BJ (cell line): ENCODE data around the gene HSPA1B. TPM values are rescaled to one million over a fixed set of nuclear protein-coding genes. Genes with fewer than 3 reads are reported as not detected.
"Not testable (repeated sequence)": the region's sequence is repeated elsewhere in the genome, so short reads cannot be mapped to it uniquely, and the experiment has no call there.

Experiments used
- CTCF ChIA-PET: fragments of 350-600 bp; formaldehyde crosslinking; extraction: SDS; loops from one replicate; lab custom pipeline; 2021; ENCODE audit warnings: antibody characterized with exemption, inconsistent platforms; lab: Yijun Ruan, JAX
- POLR2A ChIA-PET: fragments of 300-600 bp; sonication (Branson Sonifier 250); formaldehyde crosslinking; extraction: SDS; loops from one replicate; lab custom pipeline; 2021; ENCODE audit warnings: antibody characterized with exemption; lab: Charles Lee
- DNase-seq: peaks from one replicate; pipeline ENCODE4 v3.0.0-alpha.2; 2011; ENCODE audit warnings: low read depth
- H3K27me3 ChIP-seq: 2 replicates; pipeline ENCODE4 v1.6.0; 2011; ENCODE audit warnings: low read length; ENCODE audit not compliant: control insufficient read depth, insufficient read depth
- H3K36me3 ChIP-seq: 2 replicates; pipeline ENCODE4 v1.5.1; 2011; ENCODE audit warnings: low read length; ENCODE audit not compliant: control insufficient read depth, insufficient read depth
- H3K4me3 ChIP-seq: 2 replicates; pipeline ENCODE4 v1.5.1; 2011; ENCODE audit warnings: low read depth, mild to moderate bottlenecking, control low read depth, low read length
- polyA plus RNA-seq: library from polyadenylated mRNA; depleted of rRNA; stranded (reverse); fragments of >200 nt; gene quantifications from 2 replicates; pipeline ENCODE4 v1.2.3, GENCODE V29; 2011
- TF ChIP-seq, protein P1 (sequence below): IDR thresholded peaks from 2 replicates; pipeline ENCODE4 v1.5.1; 2011; ENCODE audit warnings: low read depth, mild to moderate bottlenecking, control low read depth, inconsistent platforms, low read length, moderate library complexity; ENCODE audit not compliant: insufficient read depth

HSPA1B gene
- polyA plus RNA-seq, 1 experiment = 42.8 TPM

DNA sequence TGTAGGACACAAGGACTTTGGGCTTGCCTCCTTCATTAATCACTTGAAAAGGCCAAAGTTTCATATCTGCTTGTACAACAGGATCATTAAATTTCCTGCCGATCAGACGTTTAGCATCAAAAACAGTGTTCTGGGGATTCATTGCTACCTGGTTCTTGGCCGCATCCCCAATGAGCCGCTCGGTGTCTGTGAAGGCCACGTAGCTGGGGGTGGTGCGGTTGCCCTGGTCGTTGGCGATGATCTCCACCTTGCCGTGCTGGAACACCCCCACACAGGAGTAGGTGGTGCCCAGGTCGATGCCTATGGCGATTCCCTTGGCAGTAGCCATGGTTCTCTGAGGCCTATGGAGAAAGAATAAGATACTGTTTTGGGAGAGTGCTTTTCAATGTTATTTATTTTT, 15.9 kb upstream of the HSPA1B start:
- ChIA-PET CTCF (no interaction called here), POLR2A (no interaction called here)
- Histone ChIP-seq H3K4me3 (no peak overlapping the region), H3K27me3 (no peaks in the 10 kb centered on the region), H3K36me3 (no peaks in the 10 kb centered on the region)
- TF ChIP-seq, protein P1, sequence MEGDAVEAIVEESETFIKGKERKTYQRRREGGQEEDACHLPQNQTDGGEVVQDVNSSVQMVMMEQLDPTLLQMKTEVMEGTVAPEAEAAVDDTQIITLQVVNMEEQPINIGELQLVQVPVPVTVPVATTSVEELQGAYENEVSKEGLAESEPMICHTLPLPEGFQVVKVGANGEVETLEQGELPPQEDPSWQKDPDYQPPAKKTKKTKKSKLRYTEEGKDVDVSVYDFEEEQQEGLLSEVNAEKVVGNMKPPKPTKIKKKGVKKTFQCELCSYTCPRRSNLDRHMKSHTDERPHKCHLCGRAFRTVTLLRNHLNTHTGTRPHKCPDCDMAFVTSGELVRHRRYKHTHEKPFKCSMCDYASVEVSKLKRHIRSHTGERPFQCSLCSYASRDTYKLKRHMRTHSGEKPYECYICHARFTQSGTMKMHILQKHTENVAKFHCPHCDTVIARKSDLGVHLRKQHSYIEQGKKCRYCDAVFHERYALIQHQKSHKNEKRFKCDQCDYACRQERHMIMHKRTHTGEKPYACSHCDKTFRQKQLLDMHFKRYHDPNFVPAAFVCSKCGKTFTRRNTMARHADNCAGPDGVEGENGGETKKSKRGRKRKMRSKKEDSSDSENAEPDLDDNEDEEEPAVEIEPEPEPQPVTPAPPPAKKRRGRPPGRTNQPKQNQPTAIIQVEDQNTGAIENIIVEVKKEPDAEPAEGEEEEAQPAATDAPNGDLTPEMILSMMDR = no peak
- no peak for DNase-seq

DNA sequence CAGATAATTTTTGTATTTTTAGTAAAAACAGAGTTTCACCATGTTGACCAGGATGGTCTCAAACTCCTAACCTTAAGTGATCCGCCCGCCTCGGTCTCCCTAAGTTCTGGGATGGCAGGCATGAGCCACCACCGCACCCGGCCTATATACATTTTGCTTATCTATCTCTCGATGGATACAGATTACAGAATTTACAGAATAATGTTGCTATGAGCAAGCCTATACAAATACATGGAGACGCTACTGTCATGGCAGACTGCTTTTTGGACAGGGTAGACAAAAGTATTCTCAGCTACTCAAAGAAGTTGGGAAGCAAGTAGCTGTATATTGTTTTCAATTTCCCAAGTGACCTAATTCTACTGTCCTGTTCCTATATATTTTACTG, 14.1 kb upstream of the HSPA1B start:
- H3K36me3 ChIP-seq = no peaks in the 10 kb centered on the region
- POLR2A ChIA-PET = no interaction called here
- DNase-seq = no peak
- CTCF ChIA-PET = interaction anchor here (0.6 to 1.8 kb wide), 8 partner anchors 13 to 134 kb away, joined by 3 to 4 read pairs (median 4); partner anchors contain the start of genes HSPA1B and VARS1
- H3K27me3 ChIP-seq = no peaks in the 10 kb centered on the region
- H3K4me3 ChIP-seq = no peak overlapping the region
- TF ChIP-seq, protein P1 = no peak

DNA sequence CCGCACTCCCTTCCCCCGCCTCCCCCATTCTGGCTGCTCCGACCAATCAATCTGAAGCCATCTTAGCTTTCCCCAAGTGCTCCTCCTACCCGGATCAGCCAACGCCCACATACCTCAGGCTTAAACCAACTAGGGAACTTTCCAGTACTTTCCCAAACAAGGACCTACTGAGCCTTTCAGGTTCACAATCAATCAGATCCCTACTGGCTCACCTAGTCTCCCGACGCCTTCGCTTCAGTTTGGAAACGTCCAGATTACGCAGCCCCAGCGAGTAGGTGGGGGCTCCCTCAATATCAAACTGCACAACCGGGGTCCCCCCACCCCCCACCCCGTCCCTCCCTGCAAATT, 12.9 kb upstream of the HSPA1B start:
- peak overlapping the region; percentile 60 for H3K4me3 ChIP-seq
- DNase-seq = peak; percentile 92
- ChIA-PET POLR2A (interaction anchor here (0.6 to 1.8 kb wide), 5 partner anchors 8 to 150 kb away, joined by 3 to 9 read pairs (median 8); partner anchors contain the start of genes GPANK1, HSPA1B and LSM2), CTCF (interaction anchor here (0.9 to 1.8 kb wide), 6 partner anchors 13 to 135 kb away, joined by 3 to 8 read pairs (median 4); partner anchors contain the start of genes HSPA1B and VARS1)
- H3K36me3 ChIP-seq = no peaks in the 10 kb centered on the region
- TF ChIP-seq, protein P1 = no peak
- H3K27me3 ChIP-seq = no peaks in the 10 kb centered on the region

DNA sequence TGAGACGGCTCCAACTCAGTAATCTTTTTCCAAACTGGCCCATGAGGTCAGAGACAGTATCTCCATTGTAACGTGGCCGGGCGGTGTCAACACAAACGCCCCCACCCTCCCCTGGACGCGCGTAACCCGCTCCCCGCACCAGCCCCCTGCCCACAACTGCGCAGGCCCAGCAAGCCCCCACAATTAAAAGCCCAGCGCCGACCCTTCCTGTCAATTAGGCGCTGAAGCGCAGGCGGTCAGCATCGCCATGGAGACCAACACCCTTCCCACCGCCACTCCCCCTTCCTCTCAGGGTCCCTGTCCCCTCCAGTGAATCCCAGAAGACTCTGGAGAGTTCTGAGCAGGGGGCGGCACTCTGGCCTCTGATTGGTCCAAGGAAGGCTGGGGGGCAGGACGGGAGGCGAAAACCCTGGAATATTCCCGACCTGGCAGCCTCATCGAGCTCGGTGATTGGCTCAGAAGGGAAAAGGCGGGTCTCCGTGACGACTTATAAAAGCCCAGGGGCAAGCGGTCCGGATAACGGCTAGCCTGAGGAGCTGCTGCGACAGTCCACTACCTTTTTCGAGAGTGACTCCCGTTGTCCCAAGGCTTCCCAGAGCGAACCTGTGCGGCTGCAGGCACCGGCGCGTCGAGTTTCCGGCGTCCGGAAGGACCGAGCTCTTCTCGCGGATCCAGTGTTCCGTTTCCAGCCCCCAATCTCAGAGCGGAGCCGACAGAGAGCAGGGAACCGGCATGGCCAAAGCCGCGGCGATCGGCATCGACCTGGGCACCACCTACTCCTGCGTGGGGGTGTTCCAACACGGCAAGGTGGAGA, 12.3 kb upstream of the HSPA1B start, which contains the start of the genes HSPA1A and HSPA1L:
Gene HSPA1A, plus strand, starts transcription at position 519 of the 814 bp plus-strand sequence. Its CDS starts 214 bp downstream, at position 733.
Gene HSPA1L, minus strand, starts transcription at position 259 of the 814 bp plus-strand sequence. CDS start 3,311 bp downstream, outside the sequence.
- POLR2A ChIA-PET = interaction anchor here (0.6 to 1.8 kb wide), 4 partner anchors 9 to 81 kb away, joined by 5 to 9 read pairs (median 8); partner anchors contain the start of genes HSPA1B and LSM2
- TF ChIP-seq, protein P1 = no peak
- Histone ChIP-seq H3K4me3 (peak within 1 kb of the TSS; percentile 60), H3K36me3 (no peaks in the 10 kb centered on the region), H3K27me3 (no peaks in the 10 kb centered on the region)
- CTCF ChIA-PET = interaction anchor here (0.9 to 1.8 kb wide), 4 partner anchors 12 to 45 kb away, joined by 4 to 8 read pairs (median 4); partner anchors contain the start of genes HSPA1B and VARS1
- peak; percentile 72 for DNase-seq

DNA sequence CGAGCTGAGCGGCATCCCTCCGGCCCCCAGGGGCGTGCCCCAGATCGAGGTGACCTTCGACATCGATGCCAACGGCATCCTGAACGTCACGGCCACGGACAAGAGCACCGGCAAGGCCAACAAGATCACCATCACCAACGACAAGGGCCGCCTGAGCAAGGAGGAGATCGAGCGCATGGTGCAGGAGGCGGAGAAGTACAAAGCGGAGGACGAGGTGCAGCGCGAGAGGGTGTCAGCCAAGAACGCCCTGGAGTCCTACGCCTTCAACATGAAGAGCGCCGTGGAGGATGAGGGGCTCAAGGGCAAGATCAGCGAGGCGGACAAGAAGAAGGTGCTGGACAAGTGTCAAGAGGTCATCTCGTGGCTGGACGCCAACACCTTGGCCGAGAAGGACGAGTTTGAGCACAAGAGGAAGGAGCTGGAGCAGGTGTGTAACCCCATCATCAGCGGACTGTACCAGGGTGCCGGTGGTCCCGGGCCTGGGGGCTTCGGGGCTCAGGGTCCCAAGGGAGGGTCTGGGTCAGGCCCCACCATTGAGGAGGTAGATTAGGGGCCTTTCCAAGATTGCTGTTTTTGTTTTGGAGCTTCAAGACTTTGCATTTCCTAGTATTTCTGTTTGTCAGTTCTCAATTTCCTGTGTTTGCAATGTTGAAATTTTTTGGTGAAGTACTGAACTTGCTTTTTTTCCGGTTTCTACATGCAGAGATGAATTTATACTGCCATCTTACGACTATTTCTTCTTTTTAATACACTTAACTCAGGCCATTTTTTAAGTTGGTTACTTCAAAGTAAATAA, 10.2 kb upstream of the HSPA1B start:
- CTCF ChIA-PET, H3K27me3 ChIP-seq, POLR2A ChIA-PET, DNase-seq, H3K36me3 ChIP-seq: not testable (repeated sequence)
- peak overlapping the region; percentile 41 for H3K4me3 ChIP-seq

DNA sequence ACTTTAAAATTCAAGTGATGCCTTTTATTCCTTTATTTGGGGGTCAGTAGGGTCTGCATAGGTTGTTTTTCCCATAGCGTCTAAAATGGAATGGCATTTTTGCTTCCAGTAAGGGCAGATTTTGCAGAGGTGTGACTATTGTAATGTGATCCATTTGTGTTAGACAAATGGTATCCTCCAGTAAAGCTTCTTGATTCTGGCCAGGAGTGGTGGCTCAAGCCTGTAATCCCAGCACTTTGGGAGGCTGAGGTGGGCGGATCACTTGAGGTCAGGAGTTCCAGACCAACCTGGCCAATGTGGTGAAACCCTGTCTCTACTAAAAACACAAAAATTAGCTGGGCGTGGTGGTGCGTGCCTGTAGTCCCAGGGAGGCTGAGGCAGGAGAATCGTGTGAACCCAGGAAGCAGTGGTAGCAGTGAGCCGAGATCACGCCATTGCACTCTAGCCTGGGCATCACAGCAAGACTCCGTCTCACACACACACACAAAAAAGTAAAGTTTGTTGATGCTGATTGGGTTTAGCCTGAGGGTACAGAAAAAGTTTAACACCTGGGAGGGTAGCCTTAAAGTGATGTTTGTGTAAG, 9.5 kb upstream of the HSPA1B start:
- CTCF ChIA-PET, DNase-seq, POLR2A ChIA-PET: not testable (repeated sequence)

More for the DNA sequence above, 9.5 kb upstream of the HSPA1B start:
- not testable (repeated sequence) for H3K36me3 ChIP-seq, H3K27me3 ChIP-seq
- peak overlapping the region; percentile 41 for H3K4me3 ChIP-seq
